GM12874 (cell line): Measurements from ENCODE around the gene RMND5B.

Experiments used
- CTCF ChIP-seq: IDR thresholded peaks from 2 replicates; pipeline ENCODE4 v1.5.1; 2011; ENCODE audit warnings: low read depth, mild to moderate bottlenecking, control low read depth, low read length, moderate library complexity; ENCODE audit not compliant: insufficient read depth

RMND5B gene

DNA sequence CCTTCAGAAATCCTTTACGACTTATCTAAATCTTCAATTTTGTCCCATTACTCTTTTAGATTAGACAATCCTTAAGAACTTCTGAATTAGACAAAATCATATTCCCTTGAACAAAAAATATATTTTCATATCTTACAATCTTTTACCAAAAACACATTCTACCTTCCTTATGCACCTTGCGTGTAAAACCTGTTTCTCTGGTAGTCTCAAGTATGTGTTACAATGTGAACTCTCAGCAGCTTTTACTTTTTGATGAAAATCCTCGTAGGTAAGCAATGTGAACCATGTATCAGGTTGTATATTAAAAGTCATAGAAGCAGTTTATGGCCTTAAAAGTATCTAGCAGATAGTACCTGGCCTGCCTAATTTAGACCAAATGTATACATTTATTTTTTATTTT is 43.6 kb downstream of the RMND5B start:
- TF ChIP-seq CTCF = no peak

DNA sequence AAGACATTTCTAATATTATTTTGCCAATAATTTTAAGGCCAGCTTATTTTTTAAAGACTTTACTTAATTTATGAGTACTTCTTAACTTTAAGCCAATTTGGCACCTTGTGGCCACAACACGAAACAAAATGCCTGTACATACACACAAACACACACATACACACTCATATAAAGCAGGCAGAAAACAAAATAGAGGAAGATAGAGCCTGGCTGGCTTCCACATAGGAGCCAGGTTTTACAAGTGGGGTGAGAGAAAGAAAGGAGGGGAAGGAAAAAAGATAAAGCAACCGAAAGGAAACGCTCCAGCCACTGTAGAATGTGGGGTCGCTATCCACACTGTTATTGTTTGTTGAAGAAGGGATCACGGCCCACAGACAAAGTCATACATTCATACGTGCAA is 46.0 kb downstream of the RMND5B start:
- TF ChIP-seq CTCF = no peak

GRCh38 chr5:178177569-178177968 is 46.8 kb downstream of the RMND5B start:
- no peak for TF ChIP-seq CTCF

GRCh38 chr5:178180141-178180863 is 49.5 kb downstream of the RMND5B start:
- TF ChIP-seq CTCF = no peak

GRCh38 chr5:178182158-178182876 is 51.5 kb downstream of the RMND5B start:
- TF ChIP-seq CTCF = no peak

DNA sequence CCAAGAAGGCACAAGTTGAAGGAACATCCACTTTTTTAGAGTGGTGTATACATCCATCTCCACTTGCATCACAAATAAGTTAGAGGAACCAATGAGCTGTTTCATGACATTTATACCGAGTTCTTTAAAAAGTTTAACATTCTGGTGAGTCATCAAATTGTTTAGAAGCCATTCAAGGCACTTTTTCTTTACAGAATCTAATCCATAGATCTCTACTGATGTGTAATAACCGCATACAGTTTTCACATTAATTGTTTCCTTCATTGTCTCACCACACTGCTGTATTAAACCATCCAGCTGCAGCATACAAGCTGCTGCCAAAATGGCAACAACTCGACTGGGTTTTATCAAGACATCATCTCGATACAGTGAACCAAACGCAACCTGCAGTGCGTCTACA is 55.6 kb downstream of the RMND5B start:
- TF ChIP-seq CTCF = no peak

DNA sequence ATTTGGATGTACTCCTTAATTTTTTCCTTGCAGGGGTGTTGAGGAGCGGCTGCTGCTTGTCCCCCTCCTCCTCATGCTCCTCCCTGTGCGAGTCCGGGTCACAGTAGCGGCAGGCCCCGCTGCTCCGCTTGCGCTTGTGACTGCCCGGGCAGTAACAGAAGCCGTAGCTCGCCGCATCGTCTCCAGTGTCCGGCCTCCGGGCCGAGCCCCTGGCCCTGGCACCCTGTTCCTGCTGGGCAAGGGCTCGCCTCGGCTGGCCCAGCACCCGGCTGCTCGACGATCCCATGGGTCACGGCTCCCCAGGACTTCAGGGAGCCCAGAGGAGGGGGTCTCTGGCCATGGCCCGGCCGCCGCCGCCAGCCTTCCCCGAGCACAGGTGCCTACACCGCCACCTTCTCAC is 56.2 kb downstream of the RMND5B start, which contains the start of gene GMCL2:
Gene GMCL2 (minus strand): TSS at position 358 of the 400 bp plus-strand sequence. CDS start 72 bp downstream, at position 286.
- TF ChIP-seq CTCF = no peak
